Transverse colon (tissue), 4 donors: ENCODE data around the gene FOXP4. TPM values are rescaled to one million over a fixed set of nuclear protein-coding genes. Genes with fewer than 3 reads are reported as not detected.
A peak's percentile ranks its signal among the peaks of the same experiment; 100 is the strongest.

Experiments used
- DNase-seq: peaks from one replicate; pipeline ENCODE4 v3.0.0-alpha.2; 2019
- H3K27ac ChIP-seq, 4 donors: fragments of 200-600 bp; sonication (generic); 2 replicates each; pipeline ENCODE4 v1.5.1; 2016 to 2018; ENCODE audit warnings: inconsistent platforms in 4 of 4
- H3K27me3 ChIP-seq: fragments of 200-600 bp; sonication (generic); 2 replicates; pipeline ENCODE4 v1.5.1; 2017; ENCODE audit warnings: inconsistent platforms
- H3K36me3 ChIP-seq, 4 donors: fragments of 200-600 bp; sonication (generic); 2 replicates each; pipeline ENCODE4 v1.5.1; 2017 to 2019; ENCODE audit warnings: inconsistent platforms in 4 of 4
- H3K4me1 ChIP-seq, 4 donors: fragments of 200-600 bp; sonication (generic); 2 replicates each; pipeline ENCODE4 v1.5.1; 2017 to 2020; ENCODE audit warnings: inconsistent platforms in 4 of 4
- H3K4me3 ChIP-seq, 4 donors: fragments of 200-600 bp; sonication (generic); 1 replicate in 1 of 4; 2 replicates in 3 of 4; pipeline versions ENCODE4 v1.5.1 to v1.6.1; 2017 to 2019; ENCODE audit warnings: inconsistent platforms in 4 of 4
- H3K9me3 ChIP-seq, 2 donors: fragments of 200-600 bp; sonication (generic); 2 replicates each; pipeline ENCODE4 v1.5.1; 2017 to 2019; ENCODE audit warnings: inconsistent platforms in 2 of 2
- EP300 ChIP-seq: sonication (generic); formaldehyde crosslinking; IDR thresholded peaks from one replicate; pipeline ENCODE4 v1.6.1; 2017; ENCODE audit warnings: antibody characterized with exemption, low read depth
- POLR2A ChIP-seq: fragments of 450-650 bp; IDR thresholded peaks from one replicate; pipeline ENCODE4 v1.6.1; 2016; ENCODE audit warnings: antibody characterized with exemption, mild to moderate bottlenecking, moderate library complexity
- POLR2AphosphoS5 ChIP-seq, 3 donors: sonication (generic); formaldehyde crosslinking; IDR thresholded peaks; one replicate each; pipeline ENCODE4 v1.6.1; 2016; ENCODE audit warnings: antibody characterized with exemption in 3 of 3
- WGBS, 2 donors: methylation state at CpG; one replicate each; pipeline ENCODE4 v1.1.5; 2018; ENCODE audit warnings: low coverage in 1 of 2; 5-methylcytosine and 5-hydroxymethylcytosine counted together
- in situ Hi-C, 4 donors: fragments of 200-750 bp; cut with MboI; loops; one replicate each; pipeline versions ENCODE4 v1.15.0 to v1.15.1; 2017; ENCODE audit warnings: low sequenced_read_pairs in 3 of 4, low pct_ligation_motif_present in 1 of 4, low pct_unique_long_range_greater_than_20kb in 1 of 4
- intact Hi-C: fragments of 100-400 bp; cut with DNase I; formaldehyde crosslinking; loops from one replicate; pipeline ENCODE4 v1.15.1; 2023; ENCODE audit warnings: low total_unique reads
- total RNA-seq, 4 donors: library from RNA; depleted of rRNA; stranded (reverse); fragments of >200 nt; gene quantifications; one replicate each; pipeline ENCODE4 v1.1.0, GENCODE V29; 2016
- TF ChIP-seq, protein P1 (sequence below), 5 experiments: fragments of 200-600 bp in 3 of 5; fragments of 450-650 bp in 2 of 5; sonication (generic) in 3 of 5; IDR thresholded peaks; 1 replicate in 2 of 5; 2 replicates in 3 of 5; pipeline ENCODE4 v1.5.1; 2016 to 2017; ENCODE audit warnings: antibody characterized with exemption in 5 of 5, inconsistent platforms in 3 of 5, mild to moderate bottlenecking in 2 of 5, moderate library complexity in 1 of 5

Gene FOXP4
- total RNA-seq, 4 donors from 2014 or later = 13.8 to 45.6 (median 17.2) TPM

DNA sequence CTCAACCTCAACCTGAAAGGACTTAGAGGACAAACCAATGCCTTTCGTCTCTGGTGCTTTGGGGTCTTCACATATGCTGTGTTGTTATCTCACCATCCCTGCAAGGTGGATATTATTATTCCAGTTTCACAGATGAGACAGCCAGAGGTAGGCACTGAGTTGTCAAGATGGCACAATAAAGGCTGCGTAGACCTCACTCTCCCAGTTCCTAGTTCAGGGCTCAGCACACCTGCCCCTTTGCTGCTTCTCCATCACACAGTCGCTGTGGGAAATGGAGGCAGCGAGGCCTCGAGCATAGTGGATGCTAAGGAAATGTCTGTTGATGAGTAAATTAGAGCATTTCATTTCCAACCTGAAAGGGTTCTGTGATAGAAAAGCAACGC is 22.0 kb downstream of the FOXP4 start:
- 89% methylated on average over 6 of the region's 6 CpGs; no CpG with 5 or more reads in 1 of the 2 donors for WGBS, 2 donors
- Histone ChIP-seq H3K36me3 (peaks cover 0 to 8% (median 2%) of the 10 kb centered on the region in 4 donors), H3K4me3 (no peak overlapping the region), H3K27ac (peak overlapping the region; percentile 14 to 62 (median 48)), H3K9me3 (no peaks in the 10 kb centered on the region), H3K27me3 (no peaks in the 10 kb centered on the region), H3K4me1 (peaks cover 0 to 33% (median 14%) of the 10 kb centered on the region in 4 donors)
- TF ChIP-seq, protein P1, sequence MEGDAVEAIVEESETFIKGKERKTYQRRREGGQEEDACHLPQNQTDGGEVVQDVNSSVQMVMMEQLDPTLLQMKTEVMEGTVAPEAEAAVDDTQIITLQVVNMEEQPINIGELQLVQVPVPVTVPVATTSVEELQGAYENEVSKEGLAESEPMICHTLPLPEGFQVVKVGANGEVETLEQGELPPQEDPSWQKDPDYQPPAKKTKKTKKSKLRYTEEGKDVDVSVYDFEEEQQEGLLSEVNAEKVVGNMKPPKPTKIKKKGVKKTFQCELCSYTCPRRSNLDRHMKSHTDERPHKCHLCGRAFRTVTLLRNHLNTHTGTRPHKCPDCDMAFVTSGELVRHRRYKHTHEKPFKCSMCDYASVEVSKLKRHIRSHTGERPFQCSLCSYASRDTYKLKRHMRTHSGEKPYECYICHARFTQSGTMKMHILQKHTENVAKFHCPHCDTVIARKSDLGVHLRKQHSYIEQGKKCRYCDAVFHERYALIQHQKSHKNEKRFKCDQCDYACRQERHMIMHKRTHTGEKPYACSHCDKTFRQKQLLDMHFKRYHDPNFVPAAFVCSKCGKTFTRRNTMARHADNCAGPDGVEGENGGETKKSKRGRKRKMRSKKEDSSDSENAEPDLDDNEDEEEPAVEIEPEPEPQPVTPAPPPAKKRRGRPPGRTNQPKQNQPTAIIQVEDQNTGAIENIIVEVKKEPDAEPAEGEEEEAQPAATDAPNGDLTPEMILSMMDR (IDR thresholded peaks at IDR 0.05) = no peak
- in situ Hi-C loops = no loop called here
- intact Hi-C loops = no loop called here
- no peak for DNase-seq

DNA sequence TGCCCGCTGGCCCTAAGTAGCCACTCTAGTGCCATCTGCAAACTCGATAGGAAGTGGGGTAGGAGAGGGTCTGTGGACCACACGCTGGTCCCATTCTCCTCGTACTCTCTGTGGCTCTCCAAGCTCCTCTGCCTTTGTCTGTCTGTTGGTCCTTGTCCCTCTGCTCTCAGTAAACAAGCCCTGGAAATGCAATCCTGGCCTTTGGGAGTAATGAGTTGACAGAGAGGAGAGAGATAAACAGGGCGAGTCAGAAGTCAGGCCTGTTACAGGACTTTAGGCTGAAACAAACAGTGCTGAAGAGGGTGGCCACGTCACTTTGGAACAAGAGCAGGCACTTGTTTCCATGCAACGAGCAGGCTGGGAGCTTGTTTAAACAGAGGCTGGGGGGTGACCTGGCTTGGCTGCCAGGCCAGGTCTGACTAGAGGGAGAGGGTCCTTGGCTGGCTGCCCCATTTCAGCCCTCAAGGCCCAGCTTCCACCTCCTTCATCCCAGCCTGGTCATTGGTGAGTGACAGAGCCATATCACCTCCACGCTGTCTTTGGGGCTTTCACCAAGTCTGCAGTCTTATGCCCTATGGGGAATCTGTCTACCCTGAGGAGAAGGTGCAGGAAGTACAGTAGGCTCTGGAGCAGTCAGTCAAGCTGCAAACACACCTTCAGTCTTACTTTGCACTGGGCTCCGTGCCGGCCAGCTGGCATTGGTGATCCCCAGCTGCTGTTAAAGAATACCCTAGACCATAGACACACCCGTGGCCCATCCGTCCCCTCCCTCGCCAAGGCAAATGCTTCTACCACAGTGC is 22.6 kb downstream of the FOXP4 start:
- Histone ChIP-seq H3K4me3 (no peak overlapping the region), H3K27me3 (no peaks in the 10 kb centered on the region), H3K36me3 (peaks cover 0 to 8% (median 2%) of the 10 kb centered on the region in 4 donors), H3K4me1 (peaks cover 0 to 33% (median 14%) of the 10 kb centered on the region in 4 donors), H3K9me3 (no peaks in the 10 kb centered on the region), H3K27ac (peak overlapping the region; percentile 14 to 62 (median 48))
- WGBS, 2 donors = 64 to 76% methylated on average over 7 to 13 of the region's 13 CpGs
- TF ChIP-seq POLR2AphosphoS5 (IDR thresholded peaks at IDR 0.05) (no peak), POLR2A (no peak), EP300 (no peak)
- TF ChIP-seq, protein P1 (IDR thresholded peaks at IDR 0.05) = no peak
- intact Hi-C loops = no loop called here
- in situ Hi-C loops = no loop called here
- DNase-seq = no peak

DNA sequence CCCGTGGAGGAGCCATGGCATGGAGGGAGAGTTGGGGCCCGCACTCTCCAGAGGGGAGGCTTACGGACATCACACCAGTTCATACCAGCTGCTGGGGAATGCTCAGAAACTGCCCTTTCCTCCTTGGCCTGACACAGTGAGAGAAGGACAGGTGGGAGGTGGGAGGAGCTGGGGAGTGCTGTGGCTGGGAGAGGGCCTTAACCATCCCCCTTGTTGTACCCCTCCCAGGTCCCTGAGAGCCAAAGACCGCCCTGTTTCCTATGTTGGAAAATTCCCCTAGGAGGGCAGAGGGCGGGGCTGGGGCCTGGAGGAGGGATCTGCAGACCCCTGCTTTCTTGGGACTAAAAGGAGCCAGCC is 24.1 kb downstream of the FOXP4 start:
- Histone ChIP-seq H3K36me3 (peaks cover 0 to 8% (median 2%) of the 10 kb centered on the region in 4 donors), H3K27ac (peak overlapping the region in 2 of 4 donors; percentile 55 to 62), H3K4me3 (no peak overlapping the region), H3K27me3 (no peaks in the 10 kb centered on the region), H3K4me1 (peaks cover 0 to 33% (median 14%) of the 10 kb centered on the region in 4 donors), H3K9me3 (no peaks in the 10 kb centered on the region)
- no peak for DNase-seq
- no peak for TF ChIP-seq EP300
- no peak for TF ChIP-seq POLR2AphosphoS5 (IDR thresholded peaks at IDR 0.05)
- intact Hi-C loops (no loop called here), in situ Hi-C loops (no loop called here)
- WGBS, 2 donors = 83% methylated on average over 5 of the region's 5 CpGs; no CpG with 5 or more reads in 1 of the 2 donors

DNA sequence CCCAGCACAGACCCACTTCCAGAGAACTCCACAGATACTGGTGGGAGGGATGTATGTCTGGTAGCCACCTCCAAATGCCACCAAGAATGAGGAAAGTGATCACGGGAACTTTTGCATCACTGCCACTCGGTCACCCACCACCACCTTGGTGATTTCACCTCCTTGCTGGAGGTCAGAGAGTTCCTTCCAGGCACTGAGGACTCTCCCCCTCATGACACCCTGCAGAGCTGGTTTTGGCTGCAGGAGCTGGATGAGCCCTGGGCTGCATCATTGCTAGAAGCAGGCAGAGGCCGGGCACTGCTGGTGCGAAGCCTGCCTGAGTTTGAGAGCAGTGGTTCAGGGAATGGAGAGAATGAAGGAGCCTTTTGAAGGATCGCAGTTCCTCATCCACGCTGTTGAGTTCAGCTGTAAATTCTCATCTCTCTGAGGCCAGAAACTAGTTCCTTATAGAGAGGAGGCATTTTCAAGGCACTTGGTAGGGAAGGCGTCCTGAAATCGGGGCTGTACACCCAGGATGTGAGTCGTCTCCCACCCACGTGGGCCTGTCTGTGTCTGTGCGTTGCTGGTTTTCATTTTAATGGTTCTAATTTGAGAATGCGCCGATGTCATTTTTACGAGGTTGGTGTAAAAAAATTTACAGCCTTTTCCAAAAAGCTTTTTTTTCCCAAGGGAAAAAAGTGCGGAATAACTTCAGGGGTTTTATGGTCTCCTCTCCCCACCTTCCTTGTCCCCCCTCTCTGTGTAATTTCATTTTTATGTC is 25.0 kb downstream of the FOXP4 start:
- Histone ChIP-seq H3K4me1 (peaks cover 0 to 33% (median 14%) of the 10 kb centered on the region in 4 donors), H3K36me3 (peaks cover 0 to 4% (median under 1%) of the 10 kb centered on the region in 4 donors), H3K27ac (peak overlapping the region; percentile 15 to 62 (median 38)), H3K9me3 (no peaks in the 10 kb centered on the region), H3K4me3 (no peak overlapping the region), H3K27me3 (no peaks in the 10 kb centered on the region)
- TF ChIP-seq EP300 (no peak), POLR2AphosphoS5 (IDR thresholded peaks at IDR 0.05) (no peak), POLR2A (no peak)
- TF ChIP-seq, protein P1 (IDR thresholded peaks at IDR 0.05) = no peak
- intact Hi-C loops = no loop called here
- 49 to 75% methylated on average over 4 to 15 of the region's 15 CpGs for WGBS, 2 donors
- no peak for DNase-seq
- in situ Hi-C loops = no loop called here
